Activated gamma-delta T cell (primary cell): ENCODE measurements around the gene THRB.

Experiments used
- DNase-seq: peaks from one replicate; lab custom pipeline; 2025; lab: John Stamatoyannopoulos, UW

THRB gene

GRCh38 chr3:24490151-24490550, 4.5 kb downstream of the THRB start:
- DNase-seq, result no peak

- no peak for DNase-seq
Observed at GRCh38 chr3:24487325-24488262, 7.1 kb downstream of the THRB start.

GRCh38 chr3:24485511-24485910, 9.1 kb downstream of the THRB start:
- DNase-seq, result no peak

GRCh38 chr3:24483873-24484272, 10.8 kb downstream of the THRB start:
- no peak for DNase-seq

- DNase-seq, result no peak
Observed at GRCh38 chr3:24482096-24482705, 12.4 kb downstream of the THRB start.

GRCh38 chr3:24481193-24481592, 13.5 kb downstream of the THRB start:
- DNase-seq, result no peak

GRCh38 chr3:24480497-24480896, 14.2 kb downstream of the THRB start:
- no peak for DNase-seq

- no peak for DNase-seq
Observed at GRCh38 chr3:24479816-24480215, 14.8 kb downstream of the THRB start.

- DNase-seq, result no peak
Observed at GRCh38 chr3:24476871-24477656, 17.6 kb downstream of the THRB start.

- DNase-seq, result no peak
Observed at GRCh38 chr3:24475925-24476324, 18.7 kb downstream of the THRB start.

GRCh38 chr3:24474862-24475261, 19.8 kb downstream of the THRB start:
- DNase-seq, result no peak

GRCh38 chr3:24472358-24472757, 22.3 kb downstream of the THRB start:
- no peak for DNase-seq

GRCh38 chr3:24471486-24471885, 23.2 kb downstream of the THRB start:
- no peak for DNase-seq

- no peak for DNase-seq
Observed at GRCh38 chr3:24470277-24470676, 24.4 kb downstream of the THRB start.

- no peak for DNase-seq
Observed at GRCh38 chr3:24464389-24464788, 30.3 kb downstream of the THRB start.

- DNase-seq, result no peak
Observed at GRCh38 chr3:24462737-24463136, 31.9 kb downstream of the THRB start.

GRCh38 chr3:24460974-24461373, 33.7 kb downstream of the THRB start:
- no peak for DNase-seq

GRCh38 chr3:24457719-24458118, 36.9 kb downstream of the THRB start:
- no peak for DNase-seq

GRCh38 chr3:24454856-24455255, 39.8 kb downstream of the THRB start:
- DNase-seq, result no peak

- no peak for DNase-seq
Observed at GRCh38 chr3:24454393-24454792, 40.3 kb downstream of the THRB start.

- no peak for DNase-seq
Observed at GRCh38 chr3:24451461-24452099, 43.1 kb downstream of the THRB start.
